HG03175 (cell line): ENCODE data around the gene POU2F1.
"Not testable (repeated sequence)": the region's sequence is repeated elsewhere in the genome, so short reads cannot be mapped to it uniquely, and the experiment has no call there.

Experiments used
- ATAC-seq: cut with Tn5 transposase; IDR thresholded peaks from one replicate; pipeline ENCODE4 v1.9.1; 2021; ENCODE audit warnings: mild to moderate bottlenecking, moderate library complexity; ENCODE audit not compliant: unreplicated experiment

The POU2F1 gene

DNA sequence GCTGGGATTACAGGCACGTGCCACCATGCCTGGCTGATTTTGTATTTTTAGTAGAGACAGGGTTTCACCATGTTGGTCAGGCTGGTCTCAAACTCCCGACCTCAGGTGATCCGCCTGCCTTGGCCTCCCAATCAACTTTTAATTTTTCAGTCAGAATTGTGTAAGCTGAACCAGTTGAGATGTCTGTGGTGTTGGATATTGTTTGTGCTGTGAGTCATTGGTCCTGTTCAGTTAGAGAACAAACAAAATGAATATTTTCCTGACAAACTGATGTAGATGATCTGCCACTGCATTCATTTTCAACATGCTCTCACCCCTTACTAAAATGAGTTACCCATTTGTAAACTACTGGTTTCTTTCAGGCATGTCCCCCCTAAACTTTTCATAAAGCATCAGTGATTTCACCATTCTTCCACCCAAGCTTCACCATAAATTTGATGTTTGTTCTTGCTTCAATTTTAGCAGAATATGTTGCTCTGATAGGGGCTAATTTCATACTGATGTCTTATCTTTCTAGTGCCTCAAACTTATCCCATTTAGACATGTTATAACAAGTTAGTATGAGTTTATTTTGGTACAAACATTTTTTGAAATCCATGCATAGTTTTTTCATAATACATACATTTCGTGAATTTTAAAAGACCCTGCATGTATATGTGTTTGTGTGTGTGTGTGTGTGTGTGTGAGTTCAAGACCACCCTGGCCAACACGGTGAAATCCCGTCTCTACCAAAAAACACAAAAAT, 15.2 kb upstream of the POU2F1 start:
- not testable (repeated sequence) for ATAC-seq

DNA sequence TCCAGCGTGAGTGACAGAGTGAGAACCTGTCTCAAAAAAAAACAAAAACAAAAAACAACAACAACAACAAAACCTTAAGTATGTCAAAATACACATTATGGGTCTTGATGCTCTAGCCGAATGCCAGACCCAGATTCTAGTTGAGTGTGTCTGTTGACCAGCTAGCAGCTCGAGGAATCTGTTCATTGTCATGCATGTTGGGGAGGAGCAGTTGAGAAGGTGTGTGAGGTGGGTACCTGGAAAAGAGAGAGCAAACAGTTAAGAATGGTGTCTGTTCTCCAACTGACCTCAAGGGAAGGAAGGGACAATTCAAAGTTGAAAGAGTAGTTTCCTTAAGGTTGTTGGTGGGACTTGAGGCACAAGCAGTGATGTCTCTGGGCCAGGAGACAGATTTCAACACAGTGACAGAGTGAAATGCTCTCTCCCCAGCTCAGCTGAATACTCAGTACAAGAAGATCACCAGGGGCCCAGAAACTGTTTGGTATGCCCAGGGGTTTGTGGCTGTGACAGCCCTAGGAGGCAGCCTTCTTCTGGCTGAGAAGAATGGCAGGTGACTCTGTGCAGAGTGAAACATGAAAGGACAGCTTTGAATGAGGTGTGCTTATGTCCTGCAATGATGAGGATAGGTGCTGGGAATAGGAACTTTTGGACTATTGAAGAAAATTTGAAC, 14.4 kb upstream of the POU2F1 start:
- ATAC-seq: no peak

GRCh38 chr1:167207940-167208623, 12.6 kb upstream of the POU2F1 start:
- ATAC-seq: no peak

- no peak for ATAC-seq
Measured at GRCh38 chr1:167208624-167208976, 12.1 kb upstream of the POU2F1 start.

GRCh38 chr1:167209044-167209443, 11.6 kb upstream of the POU2F1 start:
- no peak for ATAC-seq

- ATAC-seq: no peak
Measured at GRCh38 chr1:167210966-167211674, 9.6 kb upstream of the POU2F1 start.

DNA sequence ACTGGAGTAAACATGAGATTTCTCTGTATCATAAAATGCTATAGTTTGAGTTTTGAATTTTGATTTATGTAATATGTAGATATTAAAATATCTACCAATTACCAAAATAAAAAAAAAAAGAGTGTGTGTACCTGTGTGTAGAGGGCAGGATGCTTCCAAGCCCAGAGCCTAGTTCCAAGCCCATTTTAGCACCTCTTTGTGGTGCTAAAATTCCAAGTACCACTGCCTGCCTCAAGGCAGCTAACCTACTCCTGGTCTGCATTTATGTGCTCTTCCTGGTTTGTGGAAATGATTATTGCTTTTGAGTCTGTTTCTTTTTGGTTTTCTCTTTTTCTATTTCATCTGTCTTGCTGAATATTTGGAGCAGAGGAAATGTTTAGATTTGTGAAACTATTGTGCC, 8.7 kb upstream of the POU2F1 start:
- no peak for ATAC-seq

DNA sequence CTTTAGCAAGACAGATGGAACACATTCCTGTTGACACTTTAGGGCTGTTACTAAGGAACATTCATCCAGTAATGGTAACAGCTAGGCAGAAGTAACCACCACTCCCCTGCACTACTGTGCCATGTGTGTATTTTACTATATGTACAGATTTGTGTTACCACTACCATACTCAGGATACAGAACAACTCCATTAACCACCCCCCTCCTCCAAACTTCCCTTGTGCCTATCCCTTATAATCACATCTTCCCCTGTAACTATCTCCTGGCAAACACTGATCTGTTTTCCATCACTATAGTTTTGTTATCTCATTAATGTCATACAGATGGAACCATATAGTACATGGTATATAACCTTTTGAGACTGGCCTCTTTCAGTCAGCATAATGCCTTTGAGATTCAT, 3.9 kb upstream of the POU2F1 start:
- ATAC-seq: no peak

DNA sequence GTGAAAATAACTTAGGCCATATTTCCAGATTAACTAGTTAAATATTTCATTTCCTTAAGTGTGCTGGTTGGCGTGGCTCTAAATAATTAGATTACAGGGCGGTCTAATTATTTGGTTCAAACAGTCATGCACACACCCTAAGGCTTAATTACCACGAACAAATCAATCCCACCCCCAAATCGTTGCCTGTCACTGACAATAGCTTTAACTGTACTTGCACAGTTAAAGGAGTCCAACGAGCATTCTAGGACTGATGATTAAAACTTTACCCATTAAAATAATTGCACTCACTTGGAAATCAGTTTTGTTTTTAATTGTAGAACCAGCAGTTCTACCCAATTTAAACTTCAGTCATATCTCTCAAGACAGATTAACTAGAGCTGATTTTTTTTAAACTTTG, 1.5 kb upstream of the POU2F1 start:
- no peak for ATAC-seq

GRCh38 chr1:167219646-167220536, 795 bp upstream of the POU2F1 start:
- ATAC-seq: peak; percentile 51

GRCh38 chr1:167221126-167221737, 546 bp downstream of the POU2F1 start:
- ATAC-seq: peak; percentile 3

- peak; percentile 53 for ATAC-seq
Measured at GRCh38 chr1:167221738-167222610, 1.3 kb downstream of the POU2F1 start.

- ATAC-seq: no peak
Measured at GRCh38 chr1:167223144-167224103, 2.7 kb downstream of the POU2F1 start.

DNA sequence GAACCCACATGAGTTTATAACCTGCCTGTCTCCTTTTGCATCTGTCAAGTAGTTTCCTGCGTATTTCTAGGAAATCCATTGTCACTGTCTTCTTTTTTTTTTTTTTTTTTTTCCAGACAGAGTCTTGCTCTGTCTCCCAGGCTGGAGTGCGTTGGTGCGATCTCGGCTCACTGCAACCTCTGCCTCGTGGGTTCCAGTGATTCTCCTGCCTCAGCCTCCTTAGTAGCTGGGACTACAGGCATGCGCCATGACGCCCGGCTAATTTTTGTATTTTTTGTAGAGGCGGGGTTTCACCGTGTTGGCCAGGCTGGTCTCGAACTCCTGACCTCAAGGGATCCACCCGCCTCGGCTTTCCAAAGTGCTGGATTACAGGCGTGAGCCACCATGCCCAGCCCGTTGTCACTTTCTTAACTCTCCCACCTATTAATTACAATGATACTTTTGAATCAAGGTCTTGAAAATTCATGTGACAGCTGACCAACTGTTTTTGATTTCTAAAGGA, 4.1 kb downstream of the POU2F1 start:
- ATAC-seq: not testable (repeated sequence)

DNA sequence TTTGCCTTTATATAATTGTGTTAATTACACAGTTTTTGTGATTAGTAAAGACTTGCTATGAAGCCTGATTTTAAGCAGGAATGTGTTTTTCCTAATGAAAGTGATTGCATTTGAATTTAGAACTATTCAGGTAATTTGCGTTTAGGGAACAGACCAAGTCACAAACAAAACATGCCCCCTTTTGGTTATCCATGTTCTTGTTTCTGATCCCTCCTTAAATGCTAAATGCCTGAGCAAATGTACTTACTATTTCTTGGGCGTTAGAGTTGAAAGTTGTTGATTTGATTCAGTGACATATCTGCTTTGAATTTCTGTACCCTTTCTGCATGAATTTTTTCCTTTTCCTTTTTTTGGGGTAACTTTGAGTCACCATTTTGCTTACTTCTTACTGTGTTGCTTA, 5.2 kb downstream of the POU2F1 start:
- ATAC-seq: no peak

DNA sequence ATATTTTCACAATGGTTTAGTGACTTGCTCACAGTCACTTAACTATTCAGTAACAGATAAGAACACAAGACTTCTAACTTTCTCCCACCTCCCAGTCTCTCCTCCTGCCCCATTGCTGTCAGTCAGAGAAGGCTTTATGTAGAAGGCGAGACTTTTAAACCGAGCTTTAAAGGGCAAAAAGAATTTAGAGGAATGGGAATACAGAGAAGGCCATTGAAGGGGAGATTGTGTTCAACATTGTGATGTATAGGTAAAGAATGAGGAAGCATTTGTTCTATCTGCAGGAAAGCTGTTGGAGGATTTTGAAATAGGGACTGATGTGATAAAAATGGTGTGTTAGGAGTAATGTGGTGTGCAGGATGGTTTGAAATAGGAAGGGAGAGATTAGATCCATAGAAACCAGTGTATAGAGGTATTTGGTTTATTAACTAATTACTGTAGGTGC, 7.3 kb downstream of the POU2F1 start:
- ATAC-seq: no peak

GRCh38 chr1:167229719-167230385, 9.2 kb downstream of the POU2F1 start:
- no peak for ATAC-seq
